Psoas muscle (tissue), 8 donors: ENCODE results near the gene BIRC5. TPM values are rescaled to one million over a fixed set of nuclear protein-coding genes. Genes with fewer than 3 reads are reported as not detected.

Source experiments
- ATAC-seq, 4 donors: fragments of 200-7000 bp; cut with Tn5 transposase; one replicate each; pipeline ENCODE4 v1.9.1; 2020; ENCODE audit warnings: moderate library complexity in 3 of 4, mild to moderate bottlenecking in 2 of 4
- DNase-seq, 2 donors: peaks; one replicate each; pipeline ENCODE4 v3.0.0-alpha.2; 2020
- H3K27ac ChIP-seq: fragments of 200-600 bp; one replicate; pipeline ENCODE4 v1.8.0; 2022
- H3K27me3 ChIP-seq, 3 donors: fragments of 200-600 bp in 1 of 3; one replicate each; pipeline versions ENCODE4 v1.6.1 to v1.8.0; 2013 to 2022; ENCODE audit warnings: low read length in 2 of 3, mild to moderate bottlenecking in 2 of 3, moderate library complexity in 1 of 3; ENCODE audit not compliant: insufficient read depth in 3 of 3
- H3K36me3 ChIP-seq, 2 donors: fragments of 200-600 bp in 1 of 2; one replicate each; pipeline versions ENCODE4 v1.6.1 to v1.8.0; 2013 to 2022; ENCODE audit warnings: low read depth in 1 of 2, mild to moderate bottlenecking in 1 of 2, moderate library complexity in 1 of 2; ENCODE audit not compliant: insufficient read depth in 1 of 2
- H3K4me1 ChIP-seq: fragments of 200-600 bp; one replicate; pipeline ENCODE4 v1.8.0; 2022
- H3K4me3 ChIP-seq: fragments of 200-600 bp; one replicate; pipeline ENCODE4 v1.8.0; 2022; ENCODE audit warnings: mild to moderate bottlenecking
- H3K9me3 ChIP-seq: fragments of 200-600 bp; one replicate; pipeline ENCODE4 v1.8.0; 2022
- WGBS, 3 donors: extraction: QIAGEN DNeasy Blood & Tissue Kit; methylation state at CpG; one replicate each; pipeline versions ENCODE4 v1.1.6 to v1.1.7; 2013; 5-methylcytosine and 5-hydroxymethylcytosine counted together
- intact Hi-C, 2 donors: fragments of 100-400 bp; cut with DNase I; formaldehyde crosslinking; loops; one replicate each; pipeline versions ENCODE4 v1.11.0 to v1.14.2; 2022
- polyA plus RNA-seq, 3 donors: library from polyadenylated mRNA; stranded (reverse); fragments of 200-250 nt; gene quantifications; one replicate each; pipeline ENCODE4 v1.2.3, GENCODE V29; 2013
- total RNA-seq, 4 donors: library from RNA; stranded (reverse); fragmentation: NEBNext Ultra II Directional in 2 of 4; extraction: Animal tissue kit (Norgen Biotek cat#: 25700) in 2 of 4; gene quantifications; one replicate each; pipeline versions ENCODE4 v1.2.1 to v1.2.4, GENCODE V29; 2021 to 2023
- TF ChIP-seq, protein P1 (sequence below): fragments of 200-600 bp; IDR thresholded peaks from one replicate; pipeline ENCODE4 v1.8.0; 2022; ENCODE audit warnings: antibody characterized with exemption
- donor health status: healthy with polysubstance abuse.
- donor health status: DM: no; HTN: no; CAD: no; lungs with moderate emphysema.
- donor health status: Bipolar disorder and iron deficiency.
- donor health status: healthy.
- donor health status: DM: yes; HTN: yes; CAD: no.
- donor health status: DM: no; HTN: no; CAD: no.
- donor health status: DM: no; HTN: no; CAD: no.
- donor health status: DM: yes; HTN: yes; CAD: no.

BIRC5 gene
- total and polyA plus RNA-seq, 7 donors, result 0.06 to 0.96 (median 0.23) TPM; not detected in 2

DNA sequence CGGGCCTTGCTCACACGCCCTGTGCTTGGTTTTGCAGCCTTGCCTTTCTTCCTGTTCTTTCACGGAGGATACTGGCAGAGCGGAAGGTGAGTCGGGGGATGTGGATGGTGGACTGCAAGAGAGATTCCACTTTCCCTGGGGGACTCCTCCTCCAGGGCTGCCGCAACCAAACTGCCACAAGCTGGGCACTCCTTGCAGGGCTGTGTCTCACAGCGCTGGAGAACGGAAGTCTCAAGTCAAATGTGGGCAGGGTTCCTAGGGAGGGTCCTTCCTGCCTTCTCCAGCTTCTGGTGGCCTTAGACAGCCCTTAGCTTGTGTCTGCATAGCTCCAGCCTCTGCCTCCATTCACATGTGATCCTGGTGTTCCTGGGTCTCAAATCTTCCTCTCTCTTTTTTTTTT lies 11.4 kb upstream of the BIRC5 start:
- TF ChIP-seq, protein P1, sequence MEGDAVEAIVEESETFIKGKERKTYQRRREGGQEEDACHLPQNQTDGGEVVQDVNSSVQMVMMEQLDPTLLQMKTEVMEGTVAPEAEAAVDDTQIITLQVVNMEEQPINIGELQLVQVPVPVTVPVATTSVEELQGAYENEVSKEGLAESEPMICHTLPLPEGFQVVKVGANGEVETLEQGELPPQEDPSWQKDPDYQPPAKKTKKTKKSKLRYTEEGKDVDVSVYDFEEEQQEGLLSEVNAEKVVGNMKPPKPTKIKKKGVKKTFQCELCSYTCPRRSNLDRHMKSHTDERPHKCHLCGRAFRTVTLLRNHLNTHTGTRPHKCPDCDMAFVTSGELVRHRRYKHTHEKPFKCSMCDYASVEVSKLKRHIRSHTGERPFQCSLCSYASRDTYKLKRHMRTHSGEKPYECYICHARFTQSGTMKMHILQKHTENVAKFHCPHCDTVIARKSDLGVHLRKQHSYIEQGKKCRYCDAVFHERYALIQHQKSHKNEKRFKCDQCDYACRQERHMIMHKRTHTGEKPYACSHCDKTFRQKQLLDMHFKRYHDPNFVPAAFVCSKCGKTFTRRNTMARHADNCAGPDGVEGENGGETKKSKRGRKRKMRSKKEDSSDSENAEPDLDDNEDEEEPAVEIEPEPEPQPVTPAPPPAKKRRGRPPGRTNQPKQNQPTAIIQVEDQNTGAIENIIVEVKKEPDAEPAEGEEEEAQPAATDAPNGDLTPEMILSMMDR, result no peak
- WGBS, 3 donors, result 89 to 96% (median 90%) methylated on average over 8 of the region's 8 CpGs
- no peak for DNase-seq
- Histone ChIP-seq H3K27ac (no peak overlapping the region), H3K4me1 (no peaks in the 10 kb centered on the region), H3K36me3 (peaks cover 0 to 4% of the 10 kb centered on the region in 2 donors), H3K27me3 (no peaks in the 10 kb centered on the region), H3K4me3 (no peak overlapping the region), H3K9me3 (no peaks in the 10 kb centered on the region)
- intact Hi-C loops, result no loop called here
- no peak for ATAC-seq

DNA sequence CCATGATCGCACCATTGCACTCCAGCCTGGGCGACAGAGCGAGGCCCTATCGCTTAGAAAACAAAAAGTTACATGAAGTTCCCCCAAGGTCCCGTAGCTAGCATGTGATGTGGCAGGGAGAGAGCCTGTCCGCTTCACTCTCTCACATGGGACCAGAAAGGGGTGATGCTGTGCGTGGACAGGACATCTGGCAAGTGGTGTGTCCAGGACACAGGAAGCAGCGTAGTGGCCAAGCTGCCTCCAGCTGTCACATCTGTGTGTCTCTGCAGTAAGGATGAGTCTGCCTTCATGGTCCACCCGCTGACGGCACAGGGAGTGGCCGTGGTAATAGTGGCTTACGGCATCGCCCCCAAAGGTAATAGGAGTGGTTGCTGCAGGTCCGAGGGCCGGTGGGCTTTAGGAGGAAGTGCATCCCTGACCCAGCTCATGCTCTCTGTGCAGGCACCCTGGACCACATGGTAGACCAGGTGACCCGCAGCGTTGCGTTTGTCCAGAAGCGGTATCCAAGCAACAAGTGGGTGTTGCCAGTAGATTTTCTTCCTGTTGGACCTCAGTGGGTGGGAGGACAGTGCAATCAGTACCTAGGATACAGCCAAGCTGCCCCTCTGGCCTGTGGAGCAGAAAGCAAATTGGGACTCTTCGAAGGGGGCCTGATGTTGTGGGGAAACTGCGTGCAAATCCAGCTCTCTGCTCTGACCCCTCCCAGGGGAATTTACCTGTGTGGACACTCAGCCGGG lies 9.5 kb upstream of the BIRC5 start:
- no peak overlapping the region for H3K4me3 ChIP-seq
- H3K4me1 ChIP-seq, result no peaks in the 10 kb centered on the region
- H3K36me3 ChIP-seq, result no peaks in the 10 kb centered on the region
- intact Hi-C loops, result no loop called here
- TF ChIP-seq, protein P1, result no peak
- ATAC-seq, result no peak
- no peaks in the 10 kb centered on the region for H3K9me3 ChIP-seq
- H3K27me3 ChIP-seq, result no peaks in the 10 kb centered on the region
- no peak overlapping the region for H3K27ac ChIP-seq
- 87 to 91% (median 89%) methylated on average over 22 of the region's 22 CpGs for WGBS, 3 donors
- DNase-seq, result no peak

DNA sequence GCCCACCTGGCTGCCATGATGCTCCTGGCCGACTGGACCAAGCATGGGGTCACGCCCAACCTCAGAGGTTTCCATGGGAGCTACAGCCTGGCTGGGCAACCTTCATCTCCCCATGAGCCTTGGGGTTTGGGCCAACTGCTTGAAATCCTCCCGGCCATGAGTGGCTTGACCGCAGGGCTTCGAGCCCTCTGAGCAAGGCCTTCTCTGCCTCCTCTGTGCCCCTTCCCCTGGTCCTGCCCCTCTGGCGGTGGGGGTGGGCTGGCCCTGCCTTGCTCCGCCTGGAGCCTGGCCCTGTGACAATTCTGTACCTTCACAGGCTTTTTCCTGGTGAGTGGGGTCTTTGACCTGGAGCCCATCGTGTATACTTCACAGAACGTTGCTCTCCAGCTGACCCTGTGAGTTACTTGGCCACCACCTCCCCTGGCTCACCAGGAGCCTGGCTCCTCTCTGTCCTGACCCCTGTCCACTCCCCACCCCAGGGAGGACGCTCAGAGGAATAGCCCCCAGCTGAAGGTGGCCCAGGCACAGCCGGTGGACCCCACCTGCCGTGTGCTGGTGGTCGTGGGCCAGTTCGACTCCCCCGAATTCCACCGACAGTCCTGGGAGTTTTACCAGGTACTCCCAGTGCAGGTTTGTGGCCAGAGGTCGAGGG lies 8.8 kb upstream of the BIRC5 start:
- Histone ChIP-seq H3K9me3 (no peaks in the 10 kb centered on the region), H3K27me3 (no peaks in the 10 kb centered on the region), H3K4me1 (no peaks in the 10 kb centered on the region), H3K36me3 (no peaks in the 10 kb centered on the region), H3K27ac (no peak overlapping the region), H3K4me3 (no peak overlapping the region)
- TF ChIP-seq, protein P1, result no peak
- 83 to 90% (median 86%) methylated on average over 17 of the region's 17 CpGs for WGBS, 3 donors
- intact Hi-C loops, result no loop called here
- no peak for ATAC-seq
- DNase-seq, result no peak

DNA sequence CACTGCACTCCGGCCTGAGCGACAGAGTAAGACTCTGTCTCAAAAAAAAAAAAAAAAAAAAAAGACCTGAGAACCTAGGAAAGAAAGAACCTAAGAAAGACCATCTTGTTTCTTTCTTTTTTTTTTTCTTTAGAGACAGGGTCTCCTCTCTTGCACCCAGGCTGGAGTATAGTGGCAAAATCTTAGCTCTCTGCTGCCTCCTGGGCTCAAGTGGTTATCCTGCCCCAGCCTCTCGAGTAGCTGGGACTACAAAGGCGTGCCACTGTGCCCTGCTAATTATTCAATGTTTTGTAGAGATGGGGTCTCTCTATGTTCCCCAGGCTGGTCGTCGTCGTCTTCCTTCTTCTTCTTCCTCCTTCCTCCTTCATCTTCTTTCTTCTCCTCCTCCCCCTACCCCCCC lies 7.8 kb upstream of the BIRC5 start:
- WGBS, 3 donors, result 68 to 83% (median 77%) methylated on average over 7 of the region's 7 CpGs
- H3K4me3 ChIP-seq, result no peak overlapping the region
- ATAC-seq, result no peak
- no peaks in the 10 kb centered on the region for H3K36me3 ChIP-seq
- no peak overlapping the region for H3K27ac ChIP-seq
- H3K9me3 ChIP-seq, result no peaks in the 10 kb centered on the region
- no peaks in the 10 kb centered on the region for H3K4me1 ChIP-seq
- no peak for DNase-seq
- no peaks in the 10 kb centered on the region for H3K27me3 ChIP-seq
- TF ChIP-seq, protein P1, result no peak
- intact Hi-C loops, result no loop called here
